ENCODE results near the gene RPL22.

Gene RPL22

GRCh38 chr1:6241107-6241886 lies 41.9 kb upstream of the RPL22 start:
- H3K27ac Mint-ChIP-seq: peak overlapping the region; percentile 75
- DNase-seq (no peak), ATAC-seq (replicated peaks) (no peak)
- peaks cover 47 to 64% of the 10 kb centered on the region in 2 donors for H3K27me3 Mint-ChIP-seq
- peak overlapping the region; percentile 65 for H3K4me3 Mint-ChIP-seq
- H3K4me1 Mint-ChIP-seq: peaks cover 9 to 22% of the 10 kb centered on the region in 2 donors
- no peaks in the 10 kb centered on the region for H3K36me3 Mint-ChIP-seq
- no peaks in the 10 kb centered on the region for H3K9me3 Mint-ChIP-seq

GRCh38 chr1:6239950-6240768 lies 40.8 kb upstream of the RPL22 start:
- no peak overlapping the region for H3K27ac Mint-ChIP-seq
- no peaks in the 10 kb centered on the region for H3K9me3 Mint-ChIP-seq
- no peak for DNase-seq
- H3K36me3 Mint-ChIP-seq: no peaks in the 10 kb centered on the region
- ATAC-seq (replicated peaks): no peak
- H3K27me3 Mint-ChIP-seq: peaks cover 47 to 59% of the 10 kb centered on the region in 2 donors
- peaks cover 12 to 19% of the 10 kb centered on the region in 2 donors for H3K4me1 Mint-ChIP-seq
- no peak overlapping the region for H3K4me3 Mint-ChIP-seq

GRCh38 chr1:6239213-6239752 lies 39.9 kb upstream of the RPL22 start:
- Mint-ChIP-seq H3K9me3 (no peaks in the 10 kb centered on the region), H3K4me3 (no peak overlapping the region)

GRCh38 chr1:6237093-6237492 lies 37.7 kb upstream of the RPL22 start:
- ATAC-seq (replicated peaks) (no peak), DNase-seq (no peak)
- Mint-ChIP-seq H3K9me3 (no peaks in the 10 kb centered on the region), H3K27me3 (peaks cover 25 to 36% of the 10 kb centered on the region in 2 donors), H3K4me3 (peak overlapping the region in 1 of 2 donors; percentile 1), H3K36me3 (peaks cover 7 to 17% of the 10 kb centered on the region in 2 donors), H3K4me1 (peaks cover 16 to 17% of the 10 kb centered on the region in 2 donors), H3K27ac (peak overlapping the region; percentile 47)

More at GRCh38 chr1:6239213-6239752, 39.9 kb upstream of the RPL22 start:
- H3K36me3 Mint-ChIP-seq: peaks cover 0 to under 1% of the 10 kb centered on the region in 2 donors
- DNase-seq: no peak
- no peak for ATAC-seq (replicated peaks)
- peaks cover 12 to 16% of the 10 kb centered on the region in 2 donors for H3K4me1 Mint-ChIP-seq
- peaks cover 39 to 50% of the 10 kb centered on the region in 2 donors for H3K27me3 Mint-ChIP-seq
- no peak overlapping the region for H3K27ac Mint-ChIP-seq

- ATAC-seq (replicated peaks) (peak; percentile 33 to 36), DNase-seq (no peak)
- peaks cover 6 to 9% of the 10 kb centered on the region in 2 donors for H3K4me1 Mint-ChIP-seq
- peak overlapping the region; percentile 90 for H3K27ac Mint-ChIP-seq
- H3K9me3 Mint-ChIP-seq: no peaks in the 10 kb centered on the region
- peaks cover 16 to 23% of the 10 kb centered on the region in 2 donors for H3K27me3 Mint-ChIP-seq
- H3K4me3 Mint-ChIP-seq: peak overlapping the region; percentile 91 to 94
- peaks cover 12 to 24% of the 10 kb centered on the region in 2 donors for H3K36me3 Mint-ChIP-seq
These were observed 35.9 kb upstream of the RPL22 start for GRCh38 chr1:6235296-6235677.

GRCh38 chr1:6234502-6235295 lies 35.3 kb upstream of the RPL22 start:
- DNase-seq: no peak
- Mint-ChIP-seq H3K4me1 (peaks cover 6 to 9% of the 10 kb centered on the region in 2 donors), H3K27me3 (peaks cover 11 to 17% of the 10 kb centered on the region in 2 donors), H3K36me3 (peaks cover 15 to 26% of the 10 kb centered on the region in 2 donors), H3K9me3 (no peaks in the 10 kb centered on the region), H3K4me3 (peak overlapping the region; percentile 91 to 94), H3K27ac (peak overlapping the region; percentile 90)
- ATAC-seq (replicated peaks): no peak

GRCh38 chr1:6233376-6233775 lies 34.0 kb upstream of the RPL22 start:
- no peaks in the 10 kb centered on the region for H3K9me3 Mint-ChIP-seq
- peaks cover 0 to 6% of the 10 kb centered on the region in 2 donors for H3K27me3 Mint-ChIP-seq
- H3K36me3 Mint-ChIP-seq: peaks cover 16 to 28% of the 10 kb centered on the region in 2 donors
- H3K27ac Mint-ChIP-seq: no peak overlapping the region
- DNase-seq (no peak), ATAC-seq (replicated peaks) (no peak)
- no peak overlapping the region for H3K4me3 Mint-ChIP-seq
- H3K4me1 Mint-ChIP-seq: peaks cover 6 to 9% of the 10 kb centered on the region in 2 donors

- no peak overlapping the region for H3K4me3 Mint-ChIP-seq
- no peak for ATAC-seq (replicated peaks)
- no peak for DNase-seq
- H3K36me3 Mint-ChIP-seq: peaks cover 50 to 62% of the 10 kb centered on the region in 2 donors
- H3K27ac Mint-ChIP-seq: no peak overlapping the region
- no peaks in the 10 kb centered on the region for H3K9me3 Mint-ChIP-seq
- H3K4me1 Mint-ChIP-seq: no peaks in the 10 kb centered on the region
- no peaks in the 10 kb centered on the region for H3K27me3 Mint-ChIP-seq
These were observed 26.3 kb upstream of the RPL22 start for GRCh38 chr1:6225651-6226050.

- Mint-ChIP-seq H3K9me3 (no peaks in the 10 kb centered on the region), H3K27ac (no peak overlapping the region), H3K4me1 (no peaks in the 10 kb centered on the region), H3K27me3 (no peaks in the 10 kb centered on the region), H3K4me3 (no peak overlapping the region), H3K36me3 (peaks cover 49 to 66% of the 10 kb centered on the region in 2 donors)
- DNase-seq (no peak), ATAC-seq (replicated peaks) (no peak)
These were observed 25.3 kb upstream of the RPL22 start for GRCh38 chr1:6224718-6225117.

- Mint-ChIP-seq H3K27me3 (no peaks in the 10 kb centered on the region), H3K9me3 (no peaks in the 10 kb centered on the region), H3K4me3 (no peak overlapping the region), H3K27ac (no peak overlapping the region), H3K4me1 (peaks cover 3 to 7% of the 10 kb centered on the region in 2 donors), H3K36me3 (peaks cover 48 to 64% of the 10 kb centered on the region in 2 donors)
- no peak for ATAC-seq (replicated peaks)
- no peak for DNase-seq
These were observed 24.2 kb upstream of the RPL22 start for GRCh38 chr1:6223617-6224016.

- H3K36me3 Mint-ChIP-seq: peaks cover 48 to 69% of the 10 kb centered on the region in 2 donors
- DNase-seq: no peak
- no peaks in the 10 kb centered on the region for H3K9me3 Mint-ChIP-seq
- no peak overlapping the region for H3K27ac Mint-ChIP-seq
- ATAC-seq (replicated peaks): no peak
- H3K4me3 Mint-ChIP-seq: no peak overlapping the region
- peaks cover 2 to 3% of the 10 kb centered on the region in 2 donors for H3K27me3 Mint-ChIP-seq
- H3K4me1 Mint-ChIP-seq: peaks cover 10% of the 10 kb centered on the region in 2 donors
These were observed 23.2 kb upstream of the RPL22 start for GRCh38 chr1:6222636-6223035.

GRCh38 chr1:6221210-6221784 lies 21.9 kb upstream of the RPL22 start:
- H3K27me3 Mint-ChIP-seq: peaks cover 11 to 12% of the 10 kb centered on the region in 2 donors
- no peak overlapping the region for H3K4me3 Mint-ChIP-seq
- H3K36me3 Mint-ChIP-seq: peaks cover 42 to 60% of the 10 kb centered on the region in 2 donors
- H3K9me3 Mint-ChIP-seq: no peaks in the 10 kb centered on the region
- DNase-seq (no peak), ATAC-seq (replicated peaks) (no peak)
- peaks cover 10 to 13% of the 10 kb centered on the region in 2 donors for H3K4me1 Mint-ChIP-seq
- H3K27ac Mint-ChIP-seq: no peak overlapping the region

GRCh38 chr1:6220236-6220635 lies 20.8 kb upstream of the RPL22 start:
- Mint-ChIP-seq H3K4me3 (no peak overlapping the region), H3K27ac (no peak overlapping the region), H3K9me3 (no peaks in the 10 kb centered on the region), H3K36me3 (peaks cover 34 to 50% of the 10 kb centered on the region in 2 donors), H3K27me3 (peaks cover 20 to 22% of the 10 kb centered on the region in 2 donors), H3K4me1 (peaks cover 10 to 13% of the 10 kb centered on the region in 2 donors)
- DNase-seq (no peak), ATAC-seq (replicated peaks) (no peak)

All from stimulated activated naive B cell treated with anti-CD40 and anti-IgM and Interleukin-4, amounts not matched to agents 10 μg/mL and 1 μg/mL and 100 μg/mL, for 72 hours (primary cell).